Measurements from ENCODE around the gene FAM161A.
"Not testable (repeated sequence)": the region's sequence is repeated elsewhere in the genome, so short reads cannot be mapped to it uniquely, and the experiment has no call there.

The FAM161A gene

DNA sequence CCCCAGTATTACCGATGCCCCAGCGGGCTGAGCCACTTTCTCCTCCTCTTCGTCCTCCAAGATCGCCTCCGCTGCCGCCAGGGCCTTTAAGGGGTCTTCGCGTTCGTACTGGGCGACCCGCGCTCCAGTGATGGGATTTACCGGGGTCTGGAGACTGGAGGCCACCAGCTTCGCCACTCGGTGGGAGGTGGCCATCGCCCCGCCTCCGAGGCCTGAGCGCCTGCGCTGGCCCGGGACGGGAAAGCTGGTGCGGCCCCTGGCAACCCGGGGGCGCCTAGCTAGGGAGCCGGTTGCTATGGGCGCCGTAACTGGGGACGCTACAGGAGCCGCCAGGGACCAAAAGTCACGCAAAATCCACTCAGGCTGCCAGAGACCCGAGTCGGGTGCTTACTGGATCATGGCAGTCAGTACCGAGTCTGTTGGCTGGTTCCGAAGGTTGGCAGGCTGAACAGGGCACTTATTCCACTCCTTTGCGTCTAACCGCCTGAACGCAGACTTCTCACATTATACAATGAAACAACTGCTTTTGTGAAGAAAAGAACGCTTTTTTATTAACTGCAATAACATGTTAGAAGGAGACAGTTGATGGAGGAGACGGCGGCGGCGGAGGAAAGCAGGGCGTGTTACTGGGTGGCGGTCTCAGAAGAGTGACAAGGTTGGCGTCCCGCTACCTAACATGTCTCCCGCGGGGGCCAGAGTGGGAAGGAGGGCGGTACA, at the start of gene FAM161A:
Gene FAM161A, minus strand, starts transcription at position 214 of the 717 bp plus-strand sequence. Its CDS starts 19 bp downstream, at position 195.
- ATAC-seq (peak; percentile 81), DNase-seq (peak; percentile 86)
- Mint-ChIP-seq H3K9me3 (no peaks in the 10 kb centered on the region), H3K36me3 (ENCODE audit: low read depth) (no peaks in the 10 kb centered on the region), H3K4me1 (peaks cover 29% of the 10 kb centered on the region), H3K27me3 (no peaks in the 10 kb centered on the region), H3K27ac (peak within 1 kb of the TSS; percentile 86), H3K4me3 (peak within 1 kb of the TSS; percentile 92)

GRCh38 chr2:61900281-61900680, 46.4 kb upstream of the FAM161A start:
- H3K4me1 Mint-ChIP-seq, result peaks cover 3% of the 10 kb centered on the region
- no peaks in the 10 kb centered on the region for H3K36me3 Mint-ChIP-seq (ENCODE audit: low read depth)
- H3K4me3 Mint-ChIP-seq, result no peak overlapping the region
- DNase-seq (no peak), ATAC-seq (no peak)
- H3K27ac Mint-ChIP-seq, result no peak overlapping the region
- no peaks in the 10 kb centered on the region for H3K9me3 Mint-ChIP-seq
- peaks cover 2% of the 10 kb centered on the region for H3K27me3 Mint-ChIP-seq

- ATAC-seq (no peak), DNase-seq (no peak)
- H3K4me1 Mint-ChIP-seq, result no peaks in the 10 kb centered on the region
- no peaks in the 10 kb centered on the region for H3K9me3 Mint-ChIP-seq
- H3K27me3 Mint-ChIP-seq, result peaks cover 2% of the 10 kb centered on the region
- H3K36me3 Mint-ChIP-seq (ENCODE audit: low read depth), result no peaks in the 10 kb centered on the region
- H3K27ac Mint-ChIP-seq, result no peak overlapping the region
- no peak overlapping the region for H3K4me3 Mint-ChIP-seq
Measured at GRCh38 chr2:61898810-61899209, 45.0 kb upstream of the FAM161A start.

DNA sequence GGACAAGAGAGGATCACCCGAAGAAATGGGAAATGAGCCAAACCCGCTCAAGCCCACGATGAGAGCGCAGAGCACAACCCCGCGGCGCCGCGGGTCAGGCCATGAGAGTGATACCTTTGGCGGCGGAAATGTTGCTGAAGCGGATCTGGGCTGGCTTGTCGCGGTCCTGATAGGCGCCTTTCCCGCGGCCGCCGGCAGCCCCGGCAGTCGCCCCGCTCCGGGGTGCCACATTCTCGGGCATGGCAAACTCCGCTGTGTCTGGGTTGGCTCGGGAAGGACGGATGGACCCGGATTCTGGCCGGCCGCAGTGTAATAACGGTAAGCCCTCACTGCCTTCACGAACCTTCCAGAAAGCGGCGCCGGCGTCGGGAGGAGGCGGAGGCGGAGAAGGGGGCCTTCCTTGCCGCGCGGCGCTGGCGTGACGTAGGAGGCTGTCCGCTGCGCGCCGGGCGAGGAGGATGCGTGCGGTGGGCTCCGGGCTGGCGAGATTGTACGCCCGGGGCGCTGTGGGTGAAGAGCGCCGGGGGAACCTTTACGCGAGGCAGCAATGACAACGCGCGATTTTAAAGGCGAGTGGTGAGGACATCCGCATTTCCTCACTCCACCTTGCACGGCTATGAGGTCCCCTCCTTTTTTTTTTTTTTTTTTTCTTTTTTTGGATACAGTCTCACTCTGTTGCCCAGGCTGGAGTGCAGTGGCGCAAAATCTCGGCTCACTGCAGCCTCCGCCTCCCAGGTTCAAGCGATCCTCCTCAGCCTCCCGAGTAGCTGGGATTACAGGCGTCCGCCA, 34.6 kb upstream of the FAM161A start, which contains the start of gene CCT4:
Gene CCT4, minus strand, starts transcription at position 390 of the 789 bp plus-strand sequence. Its CDS starts 149 bp downstream, at position 241.
- H3K27ac Mint-ChIP-seq, result peak within 1 kb of the TSS; percentile 100
- H3K9me3 Mint-ChIP-seq, result no peaks in the 10 kb centered on the region
- H3K4me3 Mint-ChIP-seq, result peak within 1 kb of the TSS; percentile 99
- peaks cover 44% of the 10 kb centered on the region for H3K36me3 Mint-ChIP-seq (ENCODE audit: low read depth)
- ATAC-seq (peak; percentile 80), DNase-seq (peak; percentile 95)
- H3K27me3 Mint-ChIP-seq, result no peaks in the 10 kb centered on the region
- peaks cover 42% of the 10 kb centered on the region for H3K4me1 Mint-ChIP-seq

DNA sequence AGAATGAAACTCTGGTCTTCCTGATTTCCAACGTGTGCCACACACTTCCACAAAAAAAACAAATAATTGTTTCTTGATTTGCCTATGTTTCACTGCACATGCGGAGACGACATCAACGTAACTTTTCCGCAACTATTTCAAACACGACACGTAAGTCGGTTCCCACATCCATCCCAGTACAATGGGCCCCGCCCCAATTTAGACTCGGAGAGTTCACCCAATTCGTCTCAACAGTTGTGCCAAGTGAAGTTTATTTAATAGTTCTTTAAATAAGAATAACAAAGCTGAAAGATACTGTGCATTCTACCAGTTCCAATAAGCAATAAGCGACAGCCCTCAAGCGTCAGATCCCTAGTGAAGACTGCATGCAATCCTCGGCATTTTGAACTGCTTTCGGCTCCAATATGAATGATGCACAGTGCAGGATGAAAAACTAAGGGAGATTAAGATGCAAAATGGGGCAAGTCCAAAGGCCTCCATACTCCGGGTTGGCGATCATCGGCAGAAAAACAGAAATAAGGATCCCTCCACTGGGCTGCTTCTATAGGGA, 33.9 kb upstream of the FAM161A start:
- H3K36me3 Mint-ChIP-seq (ENCODE audit: low read depth), result peaks cover 47% of the 10 kb centered on the region
- H3K9me3 Mint-ChIP-seq, result no peaks in the 10 kb centered on the region
- H3K4me3 Mint-ChIP-seq, result peak overlapping the region; percentile 99
- H3K4me1 Mint-ChIP-seq, result peaks cover 42% of the 10 kb centered on the region
- DNase-seq (peak; percentile 23), ATAC-seq (no peak)
- H3K27ac Mint-ChIP-seq, result peak overlapping the region; percentile 100
- H3K27me3 Mint-ChIP-seq, result no peaks in the 10 kb centered on the region

DNA sequence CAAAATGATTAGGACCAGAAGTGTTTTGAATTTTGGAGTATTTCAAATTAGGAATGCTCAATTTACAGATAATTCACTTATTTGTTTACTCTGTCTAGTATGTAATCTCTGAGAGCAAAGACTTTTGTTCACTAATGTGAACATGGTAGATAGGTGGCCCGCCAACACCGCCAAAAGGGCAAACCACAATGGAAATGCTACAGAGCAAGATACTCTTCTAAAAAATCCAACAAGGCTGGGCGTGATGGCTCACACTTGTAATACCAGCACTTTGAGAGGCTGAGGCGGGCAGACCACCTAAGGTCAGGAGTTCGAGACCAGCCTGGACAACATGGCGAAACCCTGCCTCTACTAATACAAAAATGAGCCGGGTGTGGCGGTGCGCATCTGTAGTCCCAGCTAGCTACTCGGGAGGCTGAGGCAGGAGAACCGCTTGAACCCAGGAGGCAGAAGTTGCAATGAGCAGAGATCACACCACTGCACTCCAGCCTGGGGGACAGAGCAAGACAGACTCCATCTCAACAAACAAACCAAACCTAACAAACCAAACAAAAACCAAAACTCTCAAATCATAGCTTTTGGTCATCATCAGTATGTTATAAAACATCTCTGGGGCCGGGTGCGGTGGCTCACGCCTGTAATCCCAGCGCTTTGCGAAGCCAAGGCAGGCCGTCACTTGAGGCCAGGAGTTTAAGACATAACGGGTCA, 32.2 kb upstream of the FAM161A start:
- ATAC-seq (peak; percentile 47), DNase-seq (peak; percentile 39)
- Mint-ChIP-seq H3K36me3 (ENCODE audit: low read depth) (peaks cover 61% of the 10 kb centered on the region), H3K27me3 (no peaks in the 10 kb centered on the region), H3K4me1 (peaks cover 40% of the 10 kb centered on the region), H3K27ac (peak overlapping the region; percentile 100), H3K9me3 (no peaks in the 10 kb centered on the region), H3K4me3 (peak overlapping the region; percentile 99)

GRCh38 chr2:61882850-61883249, 29.0 kb upstream of the FAM161A start:
- H3K27ac Mint-ChIP-seq, result peak overlapping the region; percentile 56
- H3K36me3 Mint-ChIP-seq (ENCODE audit: low read depth), result peaks cover 77% of the 10 kb centered on the region

GRCh38 chr2:61879351-61879750, 25.5 kb upstream of the FAM161A start:
- H3K36me3 Mint-ChIP-seq (ENCODE audit: low read depth), result peaks cover 74% of the 10 kb centered on the region
- H3K4me3 Mint-ChIP-seq, H3K27me3 Mint-ChIP-seq, H3K4me1 Mint-ChIP-seq, DNase-seq, ATAC-seq, H3K27ac Mint-ChIP-seq, H3K9me3 Mint-ChIP-seq: not testable (repeated sequence)

More at GRCh38 chr2:61882850-61883249, 29.0 kb upstream of the FAM161A start:
- ATAC-seq (no peak), DNase-seq (no peak)
- H3K4me3 Mint-ChIP-seq, result no peak overlapping the region
- no peaks in the 10 kb centered on the region for H3K9me3 Mint-ChIP-seq
- no peaks in the 10 kb centered on the region for H3K27me3 Mint-ChIP-seq
- H3K4me1 Mint-ChIP-seq, result peaks cover 35% of the 10 kb centered on the region

GRCh38 chr2:61878761-61879160, 24.9 kb upstream of the FAM161A start:
- ATAC-seq, result no peak
- no peak overlapping the region for H3K4me3 Mint-ChIP-seq
- H3K27me3 Mint-ChIP-seq, result no peaks in the 10 kb centered on the region
- peaks cover 9% of the 10 kb centered on the region for H3K4me1 Mint-ChIP-seq
- H3K9me3 Mint-ChIP-seq, result no peaks in the 10 kb centered on the region
- H3K27ac Mint-ChIP-seq, result no peak overlapping the region
- no peak for DNase-seq
- H3K36me3 Mint-ChIP-seq (ENCODE audit: low read depth), result peaks cover 74% of the 10 kb centered on the region

GRCh38 chr2:61877571-61878245, 23.8 kb upstream of the FAM161A start:
- H3K9me3 Mint-ChIP-seq, result no peaks in the 10 kb centered on the region
- no peak overlapping the region for H3K27ac Mint-ChIP-seq
- H3K4me3 Mint-ChIP-seq, result no peak overlapping the region
- ATAC-seq (no peak), DNase-seq (no peak)
- no peaks in the 10 kb centered on the region for H3K27me3 Mint-ChIP-seq
- peaks cover 6% of the 10 kb centered on the region for H3K4me1 Mint-ChIP-seq
- H3K36me3 Mint-ChIP-seq (ENCODE audit: low read depth), result peaks cover 75% of the 10 kb centered on the region

DNA sequence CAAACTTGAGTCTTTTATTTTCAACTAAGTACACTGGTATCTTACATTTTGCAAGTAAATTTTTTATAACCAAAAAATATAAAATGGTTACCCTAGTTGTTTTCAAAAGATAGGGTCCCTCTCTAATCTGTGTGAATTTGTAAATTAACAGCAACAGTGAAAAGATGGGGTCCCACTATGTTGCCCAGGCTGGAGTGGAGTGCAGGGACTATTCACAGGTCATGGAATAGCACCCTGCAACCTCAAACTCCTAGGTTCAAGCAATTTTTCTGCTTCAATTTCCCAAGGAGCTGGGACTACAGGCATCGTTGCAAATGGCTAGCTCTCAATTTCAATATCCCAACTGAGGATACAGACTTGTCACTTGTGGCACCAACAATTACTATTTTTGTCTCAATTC, 22.5 kb upstream of the FAM161A start:
- no peak for ATAC-seq
- no peaks in the 10 kb centered on the region for H3K9me3 Mint-ChIP-seq
- no peak overlapping the region for H3K27ac Mint-ChIP-seq
- H3K4me1 Mint-ChIP-seq, result peaks cover 6% of the 10 kb centered on the region
- peaks cover 74% of the 10 kb centered on the region for H3K36me3 Mint-ChIP-seq (ENCODE audit: low read depth)
- H3K4me3 Mint-ChIP-seq, result no peak overlapping the region
- DNase-seq, result no peak
- no peaks in the 10 kb centered on the region for H3K27me3 Mint-ChIP-seq

DNA sequence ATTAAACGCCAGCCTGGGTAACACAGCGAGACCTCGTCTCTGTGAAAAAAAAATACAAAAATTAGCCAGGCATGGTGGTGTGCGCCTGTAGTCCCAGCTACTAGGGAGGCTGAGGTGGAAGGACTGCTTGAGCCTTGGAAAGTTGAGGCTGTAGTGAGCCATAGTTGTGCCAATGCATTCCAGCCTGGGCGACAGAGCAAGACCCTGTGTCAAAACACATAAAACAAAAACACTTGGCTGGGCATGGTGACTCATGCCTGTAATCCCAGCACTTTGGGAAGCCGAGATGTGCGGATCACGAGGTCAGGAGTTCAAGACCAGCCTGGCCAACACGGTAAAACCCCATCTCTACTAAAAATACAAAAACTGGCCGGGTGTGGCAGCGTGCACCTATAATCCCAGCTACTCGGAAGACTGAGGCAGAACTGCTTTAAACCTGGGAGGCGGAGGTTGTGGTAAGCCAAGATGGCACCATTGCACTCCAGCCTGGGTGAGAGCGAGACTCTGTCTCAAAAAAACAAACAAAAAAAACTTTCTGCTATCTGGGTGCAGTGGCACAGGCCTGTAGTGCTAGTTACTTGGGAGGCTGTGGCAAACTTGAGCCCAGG, 12.7 kb upstream of the FAM161A start:
- peaks cover 59% of the 10 kb centered on the region for H3K36me3 Mint-ChIP-seq (ENCODE audit: low read depth)
- not testable (repeated sequence) for H3K9me3 Mint-ChIP-seq, H3K27ac Mint-ChIP-seq, DNase-seq, H3K4me3 Mint-ChIP-seq, ATAC-seq, H3K27me3 Mint-ChIP-seq, H3K4me1 Mint-ChIP-seq

- H3K27me3 Mint-ChIP-seq, result no peaks in the 10 kb centered on the region
- peaks cover 37% of the 10 kb centered on the region for H3K36me3 Mint-ChIP-seq (ENCODE audit: low read depth)
- H3K9me3 Mint-ChIP-seq, result no peaks in the 10 kb centered on the region
- DNase-seq (no peak), ATAC-seq (no peak)
- H3K4me3 Mint-ChIP-seq, result no peak overlapping the region
- H3K27ac Mint-ChIP-seq, result no peak overlapping the region
- peaks cover 2% of the 10 kb centered on the region for H3K4me1 Mint-ChIP-seq
Measured at GRCh38 chr2:61862085-61862484, 8.2 kb upstream of the FAM161A start.
